Dedifferentiated amniotic fluid mesenchymal stem cell (primary cell): ENCODE data around the gene ACE.

Experiments
- DNase-seq: peaks from one replicate; pipeline ENCODE4 v3.0.0-alpha.2; 2016; ENCODE audit errors: extremely low spot score

ACE gene

GRCh38 chr17:63476854-63477479 is at the start of gene ACE:
Gene ACE, plus strand, starts transcription at chr17:63477061. Its CDS starts 34 bp downstream, at chr17:63477095.
- no peak for DNase-seq

GRCh38 chr17:63429766-63430165 is 47.1 kb upstream of the ACE start:
- DNase-seq = no peak

GRCh38 chr17:63430223-63430622 is 46.6 kb upstream of the ACE start:
- DNase-seq = no peak

GRCh38 chr17:63431618-63431938 is 45.3 kb upstream of the ACE start:
- DNase-seq = no peak

GRCh38 chr17:63431939-63432804 is 44.7 kb upstream of the ACE start:
- DNase-seq = no peak

- DNase-seq = peak; percentile 68
Measured at GRCh38 chr17:63433746-63434591, 42.9 kb upstream of the ACE start.

- DNase-seq = no peak
Measured at GRCh38 chr17:63434951-63435571, 41.8 kb upstream of the ACE start.

- no peak for DNase-seq
Measured at GRCh38 chr17:63435681-63436522, 41.0 kb upstream of the ACE start.

- DNase-seq = no peak
Measured at GRCh38 chr17:63436523-63437110, 40.2 kb upstream of the ACE start.

DNA sequence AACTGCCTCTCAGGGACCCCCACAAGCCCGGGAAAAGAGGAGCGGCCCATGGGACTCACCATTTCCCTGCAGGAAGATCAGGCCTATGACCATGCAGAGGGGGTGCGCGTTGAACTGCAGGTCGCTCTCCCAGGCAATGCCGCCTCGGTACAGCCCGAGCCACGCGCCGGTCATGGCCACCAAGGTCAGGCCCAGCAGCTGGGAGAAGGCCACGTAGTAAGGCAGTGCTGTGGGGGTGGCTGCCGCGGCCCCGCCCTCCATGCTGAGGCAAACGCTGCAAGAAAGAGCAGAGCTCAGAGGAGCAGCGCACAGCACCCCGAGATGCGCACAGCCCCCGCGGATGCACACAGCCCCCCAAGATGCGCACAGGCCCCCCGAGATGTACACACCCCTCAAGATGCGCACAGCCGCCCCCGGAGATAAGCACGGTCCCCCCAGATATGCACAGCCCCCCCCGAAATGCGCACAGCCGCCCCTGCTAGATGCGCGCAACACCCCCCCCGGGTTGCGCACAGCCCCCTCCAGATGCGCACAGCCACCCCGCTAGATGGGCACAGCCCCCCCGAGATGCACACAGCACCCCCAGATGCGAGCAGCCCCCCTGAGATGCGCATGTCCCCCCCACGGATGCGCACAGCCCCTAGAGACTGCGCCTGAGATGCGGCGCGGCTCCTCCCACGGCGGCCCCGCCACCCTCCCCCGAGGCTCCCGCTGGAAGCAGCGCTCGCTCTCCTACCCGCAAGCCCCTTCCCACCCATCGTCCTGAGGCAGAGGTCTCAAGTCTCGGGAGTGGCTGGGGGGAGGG is 39.4 kb upstream of the ACE start:
- no peak for DNase-seq

DNA sequence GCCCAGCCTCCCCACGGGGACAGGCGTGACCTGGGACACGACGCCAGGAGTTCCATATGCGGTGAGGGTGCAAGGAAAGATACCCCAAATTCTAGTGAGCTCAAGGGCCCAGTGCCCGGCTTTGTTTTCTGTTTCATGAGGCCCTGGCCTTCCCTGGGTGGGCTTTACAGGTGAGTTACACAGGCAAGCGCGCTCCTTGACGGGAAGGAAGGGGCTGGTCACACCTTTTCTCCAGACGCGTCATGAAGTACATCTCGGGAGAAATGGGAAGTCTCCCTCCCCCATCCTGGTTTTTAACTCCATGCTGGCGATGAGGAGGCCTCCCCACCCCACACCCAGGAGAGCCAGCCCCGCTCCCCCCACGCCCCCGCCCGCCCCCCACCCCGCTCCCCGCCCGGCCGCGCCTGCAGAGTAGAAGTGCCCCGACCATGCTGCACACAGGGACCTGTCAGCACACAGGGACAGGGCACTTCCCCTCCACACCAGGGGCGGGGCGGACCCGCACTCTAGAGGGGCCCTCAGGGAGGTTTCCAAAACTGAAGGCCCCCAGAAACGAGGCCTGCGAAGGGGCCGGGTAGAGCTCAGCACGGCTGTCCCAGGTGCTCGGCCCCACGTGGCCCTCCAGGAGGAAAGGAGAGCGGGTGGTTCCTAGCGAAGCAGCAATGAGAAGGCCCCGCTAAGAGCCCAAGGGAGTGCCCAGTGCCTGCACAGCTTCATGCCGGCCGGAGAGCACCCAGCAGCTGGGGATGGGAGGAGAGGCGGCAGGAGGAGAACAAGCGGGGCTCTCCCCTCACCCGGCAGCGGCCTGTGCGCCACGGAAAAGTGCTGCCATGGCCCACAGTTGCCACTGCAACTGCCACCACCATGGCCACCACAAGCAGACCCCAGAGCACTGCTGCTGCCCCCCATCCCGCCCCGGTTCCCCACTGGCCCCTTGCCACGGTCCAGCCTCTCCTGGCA is 38.5 kb upstream of the ACE start:
- no peak for DNase-seq

GRCh38 chr17:63439687-63440086 is 37.2 kb upstream of the ACE start:
- no peak for DNase-seq

GRCh38 chr17:63440127-63440769 is 36.6 kb upstream of the ACE start:
- DNase-seq = no peak

- no peak for DNase-seq
Measured at GRCh38 chr17:63440770-63441335, 36.0 kb upstream of the ACE start.

GRCh38 chr17:63441654-63442053 is 35.2 kb upstream of the ACE start:
- no peak for DNase-seq

GRCh38 chr17:63442074-63442473 is 34.8 kb upstream of the ACE start:
- no peak for DNase-seq

GRCh38 chr17:63442549-63443035 is 34.3 kb upstream of the ACE start:
- no peak for DNase-seq

DNA sequence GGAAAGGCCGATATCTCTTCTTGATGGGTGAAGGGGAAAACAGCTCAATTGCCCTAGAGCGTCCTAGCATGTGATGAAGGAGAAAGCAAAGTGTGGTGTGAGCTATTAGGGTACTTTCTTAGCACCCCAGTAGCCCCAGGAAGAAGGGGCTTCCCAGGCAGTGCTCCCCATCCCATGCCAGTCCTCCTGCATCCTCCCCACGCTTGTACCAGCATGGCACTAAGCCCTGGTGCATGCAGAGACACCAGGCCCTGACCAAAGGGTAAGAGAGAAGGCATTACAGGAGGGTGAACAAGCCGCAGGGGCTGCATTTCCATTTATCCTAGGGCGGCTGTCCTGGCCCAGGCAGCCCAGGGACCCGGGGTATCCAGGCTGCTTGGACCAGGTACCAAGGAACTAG is 33.8 kb upstream of the ACE start:
- DNase-seq = no peak
